Duodenal mucosa (tissue), 2 donors: Measurements from ENCODE around the gene CLCN4.

Source experiments
- H3K27ac ChIP-seq: one replicate; pipeline ENCODE4 v1.7.0; 2013; ENCODE audit warnings: low read depth, low read length
- H3K27me3 ChIP-seq, 2 donors: one replicate each; pipeline ENCODE4 v1.7.0; 2013; ENCODE audit warnings: low read length in 2 of 2, control low read depth in 1 of 2; ENCODE audit not compliant: insufficient read depth in 2 of 2, control insufficient read depth in 1 of 2
- H3K36me3 ChIP-seq, 2 donors: one replicate each; pipeline ENCODE4 v1.7.0; 2013; ENCODE audit warnings: low read length in 2 of 2, control low read depth in 1 of 2; ENCODE audit not compliant: insufficient read depth in 2 of 2, control insufficient read depth in 1 of 2
- H3K4me1 ChIP-seq, 2 donors: one replicate each; pipeline ENCODE4 v1.7.0; 2013; ENCODE audit warnings: low read length in 2 of 2, control low read depth in 1 of 2; ENCODE audit not compliant: insufficient read depth in 2 of 2, control insufficient read depth in 1 of 2
- H3K4me3 ChIP-seq, 2 donors: one replicate each; pipeline ENCODE4 v1.7.0; 2013; ENCODE audit warnings: low read length in 2 of 2, low read depth in 1 of 2
- H3K9ac ChIP-seq, 2 donors: one replicate each; pipeline ENCODE4 v1.7.0; 2013; ENCODE audit warnings: low read length in 2 of 2, low read depth in 1 of 2
- H3K9me3 ChIP-seq, 2 donors: one replicate each; pipeline ENCODE4 v1.7.0; 2013; ENCODE audit warnings: low read length in 2 of 2, control low read depth in 1 of 2; ENCODE audit not compliant: control insufficient read depth in 1 of 2

CLCN4 gene

GRCh38 chrX:10128386-10128785 lies 28.4 kb upstream of the CLCN4 start:
- H3K9me3 ChIP-seq: no peaks in the 10 kb centered on the region
- no peaks in the 10 kb centered on the region for H3K27me3 ChIP-seq

GRCh38 chrX:10129229-10129628 lies 27.5 kb upstream of the CLCN4 start:
- Histone ChIP-seq H3K9ac (no peak overlapping the region), H3K36me3 (peaks cover 0 to 23% of the 10 kb centered on the region in 2 donors), H3K27me3 (no peaks in the 10 kb centered on the region), H3K4me1 (no peaks in the 10 kb centered on the region), H3K4me3 (no peak overlapping the region), H3K9me3 (no peaks in the 10 kb centered on the region), H3K27ac (no peak overlapping the region)

More at GRCh38 chrX:10128386-10128785, 28.4 kb upstream of the CLCN4 start:
- H3K4me1 ChIP-seq: no peaks in the 10 kb centered on the region
- peaks cover 0 to 23% of the 10 kb centered on the region in 2 donors for H3K36me3 ChIP-seq
- H3K9ac ChIP-seq: no peak overlapping the region
- H3K4me3 ChIP-seq: no peak overlapping the region
- H3K27ac ChIP-seq: no peak overlapping the region

DNA sequence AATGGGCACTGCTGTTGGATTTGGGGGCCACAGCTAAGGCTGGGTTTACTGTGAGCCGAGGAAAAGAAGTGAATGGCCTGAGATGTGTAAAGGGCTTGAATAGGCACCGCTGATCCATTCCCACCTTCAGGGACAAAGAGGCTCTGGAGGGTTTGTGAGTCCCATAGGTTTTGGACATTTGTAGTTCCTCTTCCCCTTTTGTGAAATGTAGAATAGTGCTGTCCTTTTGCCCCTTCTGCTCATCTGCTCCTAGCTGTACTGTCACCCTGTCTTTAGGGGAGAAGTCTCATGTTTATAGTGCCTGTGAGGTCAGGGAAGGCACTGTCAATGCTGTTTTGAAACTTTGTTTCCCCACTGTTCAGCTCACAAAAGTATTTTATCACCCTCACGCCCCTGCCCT lies 26.4 kb upstream of the CLCN4 start:
- Histone ChIP-seq H3K27ac (no peak overlapping the region), H3K36me3 (peaks cover 0 to 28% of the 10 kb centered on the region in 2 donors), H3K9ac (no peak overlapping the region), H3K27me3 (no peaks in the 10 kb centered on the region), H3K9me3 (no peaks in the 10 kb centered on the region), H3K4me1 (no peaks in the 10 kb centered on the region), H3K4me3 (no peak overlapping the region)

DNA sequence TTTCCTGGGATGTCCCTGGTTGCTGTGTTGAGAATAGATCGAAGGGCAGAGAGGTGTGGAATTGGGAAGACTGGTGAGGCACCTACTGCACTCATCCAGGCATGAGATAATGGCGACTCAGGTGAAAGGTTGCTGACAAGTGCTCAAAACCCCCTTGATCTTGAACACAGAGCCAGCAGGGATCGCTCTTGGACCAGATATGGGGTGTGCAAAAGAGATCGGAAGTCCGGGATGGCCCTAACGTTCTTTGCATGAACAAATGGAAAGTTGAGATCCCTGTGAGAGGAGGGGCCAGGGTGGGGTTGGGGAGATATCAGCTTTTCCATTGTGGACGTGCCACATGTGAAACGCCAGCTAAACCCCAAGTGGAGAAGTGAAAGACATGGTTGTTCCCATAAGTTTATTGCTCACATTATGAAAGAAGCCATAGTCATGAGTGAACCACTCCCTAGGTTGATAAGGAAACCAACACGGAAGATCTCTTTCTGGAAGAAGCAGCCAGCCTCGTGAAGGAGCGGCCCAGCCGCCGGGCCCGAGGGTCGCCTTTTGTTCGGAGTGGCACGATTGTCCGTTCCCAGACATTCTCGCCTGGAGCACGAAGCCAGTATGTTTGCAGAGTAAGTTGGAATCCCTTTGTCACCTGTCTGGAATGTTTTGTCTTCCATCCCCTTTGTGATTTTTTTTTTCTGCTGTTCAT lies 22.6 kb upstream of the CLCN4 start:
- H3K9me3 ChIP-seq: no peaks in the 10 kb centered on the region
- peaks cover 0 to 36% of the 10 kb centered on the region in 2 donors for H3K36me3 ChIP-seq
- no peak overlapping the region for H3K9ac ChIP-seq
- H3K4me1 ChIP-seq: no peaks in the 10 kb centered on the region
- no peak overlapping the region for H3K4me3 ChIP-seq
- H3K27ac ChIP-seq: no peak overlapping the region
- no peaks in the 10 kb centered on the region for H3K27me3 ChIP-seq

- H3K9me3 ChIP-seq: no peaks in the 10 kb centered on the region
- no peak overlapping the region for H3K9ac ChIP-seq
- no peaks in the 10 kb centered on the region for H3K27me3 ChIP-seq
- H3K27ac ChIP-seq: no peak overlapping the region
- H3K36me3 ChIP-seq: peaks cover 0 to 32% of the 10 kb centered on the region in 2 donors
- no peak overlapping the region for H3K4me3 ChIP-seq
- no peaks in the 10 kb centered on the region for H3K4me1 ChIP-seq
These were observed 21.9 kb upstream of the CLCN4 start for GRCh38 chrX:10134921-10135320.

GRCh38 chrX:10135561-10136399 lies 21.0 kb upstream of the CLCN4 start:
- Histone ChIP-seq H3K9ac (no peak overlapping the region), H3K36me3 (peaks cover 0 to 32% of the 10 kb centered on the region in 2 donors)

DNA sequence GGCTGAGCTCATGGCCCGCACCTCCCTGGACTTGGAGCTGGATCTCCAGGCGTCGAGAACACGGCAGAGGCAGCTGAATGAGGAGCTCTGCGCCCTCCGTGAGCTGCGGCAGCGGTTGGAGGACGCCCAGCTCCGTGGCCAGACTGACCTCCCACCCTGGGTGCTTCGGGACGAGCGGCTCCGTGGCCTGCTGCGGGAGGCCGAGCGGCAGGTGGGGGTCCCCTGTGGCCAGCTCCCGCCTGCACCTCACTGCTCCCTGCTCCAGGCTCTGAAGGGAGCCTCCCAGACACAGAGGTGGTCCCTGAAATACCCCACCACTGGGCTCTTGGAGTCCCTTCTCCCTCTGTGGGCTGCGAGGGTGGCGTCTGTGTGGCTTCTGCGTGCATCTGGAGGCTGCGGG lies 18.0 kb upstream of the CLCN4 start:
- H3K4me3 ChIP-seq: no peak overlapping the region
- no peaks in the 10 kb centered on the region for H3K4me1 ChIP-seq
- no peak overlapping the region for H3K9ac ChIP-seq
- H3K9me3 ChIP-seq: no peaks in the 10 kb centered on the region
- peaks cover 0 to 36% of the 10 kb centered on the region in 2 donors for H3K36me3 ChIP-seq
- H3K27me3 ChIP-seq: no peaks in the 10 kb centered on the region
- no peak overlapping the region for H3K27ac ChIP-seq

More at GRCh38 chrX:10135561-10136399, 21.0 kb upstream of the CLCN4 start:
- Histone ChIP-seq H3K27me3 (no peaks in the 10 kb centered on the region), H3K4me3 (no peak overlapping the region), H3K9me3 (no peaks in the 10 kb centered on the region), H3K4me1 (no peaks in the 10 kb centered on the region), H3K27ac (no peak overlapping the region)

DNA sequence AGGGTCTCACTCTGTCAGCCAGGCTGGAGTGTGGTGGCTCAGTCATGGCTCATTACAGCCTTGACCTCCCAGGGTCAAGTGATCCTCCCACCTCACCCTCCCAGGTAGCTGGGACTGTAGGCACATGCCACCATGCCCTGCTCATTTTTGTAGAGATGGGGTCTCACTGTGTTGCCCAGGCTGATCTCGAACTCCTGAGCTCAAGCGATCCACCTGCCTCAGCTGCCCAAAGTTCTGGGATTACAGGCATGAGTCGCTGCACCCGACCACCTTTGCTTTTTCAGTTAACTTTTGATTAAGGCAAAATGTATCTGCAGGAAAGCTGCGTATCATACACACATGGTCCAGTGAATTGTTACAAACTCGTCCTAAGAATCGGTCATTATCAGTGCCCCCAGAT lies 16.5 kb upstream of the CLCN4 start:
- Histone ChIP-seq H3K27ac (no peak overlapping the region), H3K9me3 (no peaks in the 10 kb centered on the region), H3K4me3 (no peak overlapping the region), H3K36me3 (peaks cover 0 to 29% of the 10 kb centered on the region in 2 donors), H3K27me3 (no peaks in the 10 kb centered on the region), H3K9ac (no peak overlapping the region), H3K4me1 (no peaks in the 10 kb centered on the region)

DNA sequence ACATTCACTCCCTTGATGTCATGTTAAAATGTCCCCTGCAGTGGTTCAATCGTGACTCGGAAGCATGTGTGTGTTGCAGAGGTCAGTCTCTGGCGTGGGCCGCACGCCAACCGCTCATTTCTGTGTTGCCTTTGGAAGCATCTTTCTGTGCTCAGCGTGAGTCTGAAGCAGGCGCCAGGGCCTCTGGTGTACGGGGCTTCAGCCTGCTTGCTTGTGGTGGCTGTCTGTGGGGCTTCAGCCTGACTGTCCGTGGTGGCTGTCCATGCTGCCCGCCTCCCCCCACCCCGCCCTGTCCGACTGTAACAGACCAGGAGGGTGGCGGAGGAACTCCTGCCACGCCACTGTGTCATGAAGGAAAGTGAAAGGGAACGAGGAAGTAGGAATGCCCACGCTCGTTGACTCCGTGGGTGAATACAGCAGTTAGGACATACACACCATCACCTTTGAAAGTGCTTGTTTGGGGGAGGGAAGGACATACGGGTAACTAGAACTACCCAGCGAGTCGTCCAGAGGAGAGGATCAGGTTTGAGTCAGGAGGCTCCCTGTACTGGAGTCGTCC lies 14.7 kb upstream of the CLCN4 start:
- peaks cover 0 to 18% of the 10 kb centered on the region in 2 donors for H3K36me3 ChIP-seq

More for the DNA sequence above, 14.7 kb upstream of the CLCN4 start:
- Histone ChIP-seq H3K9me3 (no peaks in the 10 kb centered on the region), H3K9ac (no peak overlapping the region), H3K27ac (no peak overlapping the region), H3K4me1 (no peaks in the 10 kb centered on the region), H3K4me3 (no peak overlapping the region), H3K27me3 (no peaks in the 10 kb centered on the region)
